ENCODE data around the gene GXYLT2.
"Not testable (repeated sequence)": the region's sequence is repeated elsewhere in the genome, so short reads cannot be mapped to it uniquely, and the experiment has no call there.

The GXYLT2 gene

GRCh38 chr3:72892870-72893269, 5.0 kb downstream of the GXYLT2 start:
- DNase-seq: no peak

GRCh38 chr3:72894976-72895552, 7.2 kb downstream of the GXYLT2 start:
- no peak for DNase-seq

- DNase-seq: no peak
Observed at GRCh38 chr3:72896996-72897757, 9.3 kb downstream of the GXYLT2 start.

GRCh38 chr3:72897758-72898007, 9.8 kb downstream of the GXYLT2 start:
- no peak for DNase-seq

- no peak for DNase-seq
Observed at GRCh38 chr3:72899349-72899765, 11.5 kb downstream of the GXYLT2 start.

- DNase-seq: no peak
Observed at GRCh38 chr3:72900048-72900447, 12.2 kb downstream of the GXYLT2 start.

GRCh38 chr3:72901840-72902239, 14.0 kb downstream of the GXYLT2 start:
- DNase-seq: no peak

GRCh38 chr3:72903004-72903403, 15.2 kb downstream of the GXYLT2 start:
- no peak for DNase-seq

- DNase-seq: no peak
Observed at GRCh38 chr3:72904163-72904562, 16.3 kb downstream of the GXYLT2 start.

- DNase-seq: no peak
Observed at GRCh38 chr3:72906154-72906553, 18.3 kb downstream of the GXYLT2 start.

GRCh38 chr3:72907131-72907711, 19.4 kb downstream of the GXYLT2 start:
- DNase-seq: no peak

GRCh38 chr3:72907731-72908620, 20.1 kb downstream of the GXYLT2 start:
- no peak for DNase-seq

GRCh38 chr3:72909591-72909990, 21.7 kb downstream of the GXYLT2 start:
- DNase-seq: no peak

- no peak for DNase-seq
Observed at GRCh38 chr3:72912532-72912931, 24.7 kb downstream of the GXYLT2 start.

GRCh38 chr3:72914383-72914782, 26.5 kb downstream of the GXYLT2 start:
- DNase-seq: no peak

GRCh38 chr3:72916250-72916649, 28.4 kb downstream of the GXYLT2 start:
- no peak for DNase-seq

GRCh38 chr3:72919520-72919919, 31.7 kb downstream of the GXYLT2 start:
- no peak for DNase-seq

- DNase-seq: no peak
Observed at GRCh38 chr3:72924055-72924454, 36.2 kb downstream of the GXYLT2 start.

GRCh38 chr3:72928781-72929735, 41.2 kb downstream of the GXYLT2 start:
- DNase-seq: not testable (repeated sequence)

- DNase-seq: no peak
Observed at GRCh38 chr3:72930754-72931153, 42.9 kb downstream of the GXYLT2 start.

- DNase-seq: no peak
Observed at GRCh38 chr3:72932416-72932815, 44.6 kb downstream of the GXYLT2 start.
